GM23338 (cell line): Measurements from ENCODE around the gene SRR. TPM values are rescaled to one million over a fixed set of nuclear protein-coding genes. Genes with fewer than 3 reads are reported as not detected.

Source experiments
- ATAC-seq: fragments of 200-7000 bp; cut with Tn5 transposase; 3 replicates; pipeline ENCODE4 v1.9.1; 2020
- DNase-seq: peaks from one replicate; pipeline ENCODE4 v3.0.0-alpha.2; 2015; ENCODE audit warnings: low spot score
- H2AFZ ChIP-seq: fragments of 200-600 bp; sonication (generic); 2 replicates; pipeline ENCODE4 v1.8.0; 2016; ENCODE audit warnings: antibody characterized with exemption, mild to moderate bottlenecking, moderate library complexity
- H3F3A ChIP-seq: fragments of 200-600 bp; sonication (generic); replicated peaks from 2 replicates; pipeline ENCODE4 v1.8.0; 2017; ENCODE audit warnings: antibody characterized with exemption, mixed run types, low read depth
- H3K27ac ChIP-seq: fragments of 200-600 bp; sonication (generic); 2 replicates; pipeline ENCODE4 v1.6.1; 2016; ENCODE audit warnings: low read depth
- H3K27me3 ChIP-seq: fragments of 200-600 bp; sonication (generic); 2 replicates; pipeline ENCODE4 v1.8.0; 2016; ENCODE audit warnings: mild to moderate bottlenecking, mixed run types, moderate library complexity; ENCODE audit not compliant: insufficient read depth
- H3K36me3 ChIP-seq: fragments of 200-600 bp; sonication (generic); 2 replicates; pipeline ENCODE4 v1.8.0; 2016; ENCODE audit warnings: mild to moderate bottlenecking; ENCODE audit not compliant: insufficient read depth
- H3K4me1 ChIP-seq: fragments of 200-600 bp; sonication (generic); 2 replicates; pipeline ENCODE4 v1.8.0; 2016; ENCODE audit warnings: mild to moderate bottlenecking, moderate library complexity; ENCODE audit not compliant: insufficient read depth
- H3K4me2 ChIP-seq: fragments of 200-600 bp; sonication (generic); 2 replicates; pipeline ENCODE4 v1.7.1; 2017; ENCODE audit warnings: mixed run types
- H3K4me3 ChIP-seq: fragments of 200-600 bp; sonication (generic); 2 replicates; pipeline ENCODE4 v1.6.1; 2016; ENCODE audit warnings: mixed run types
- H3K79me2 ChIP-seq: fragments of 200-600 bp; sonication (generic); replicated peaks from 2 replicates; pipeline ENCODE4 v1.8.0; 2017; ENCODE audit warnings: mild to moderate bottlenecking; ENCODE audit not compliant: insufficient read depth
- H3K9me2 ChIP-seq: fragments of 200-600 bp; sonication (generic); 2 replicates; pipeline ENCODE4 v1.8.0; 2017; ENCODE audit not compliant: insufficient read depth
- H4K20me1 ChIP-seq: fragments of 200-600 bp; sonication (generic); replicated peaks from 2 replicates; pipeline ENCODE4 v1.8.0; 2017; ENCODE audit warnings: mild to moderate bottlenecking; ENCODE audit not compliant: insufficient read depth
- H3K27ac Mint-ChIP-seq: 2 replicates; pipeline ENCODE4 v1.8.0; 2020; ENCODE audit warnings: inconsistent platforms, mild to moderate bottlenecking, moderate library complexity, mixed read lengths
- H3K27me3 Mint-ChIP-seq: 3 replicates; pipeline ENCODE4 v1.8.0; 2022; ENCODE audit warnings: low read depth, mild to moderate bottlenecking, moderate library complexity, mixed read lengths, inconsistent platforms; ENCODE audit not compliant: insufficient read depth, poor library complexity
- H3K36me3 Mint-ChIP-seq: 3 replicates; pipeline ENCODE4 v1.8.0; 2021; ENCODE audit warnings: low read depth, mild to moderate bottlenecking, inconsistent platforms, moderate library complexity, mixed read lengths
- H3K4me1 Mint-ChIP-seq: 3 replicates; pipeline ENCODE4 v1.8.0; 2020; ENCODE audit warnings: mild to moderate bottlenecking, inconsistent platforms, mixed read lengths
- H3K4me3 Mint-ChIP-seq: 3 replicates; pipeline ENCODE4 v1.8.0; 2021; ENCODE audit warnings: moderate library complexity, mild to moderate bottlenecking, inconsistent platforms, mixed read lengths
- H3K9me3 Mint-ChIP-seq: 3 replicates; pipeline ENCODE4 v1.8.0; 2020; ENCODE audit warnings: moderate library complexity, mild to moderate bottlenecking, inconsistent platforms, mixed read lengths
- EZH2phosphoT487 ChIP-seq: fragments of 200-600 bp; sonication (generic); IDR thresholded peaks from one replicate; pipeline ENCODE4 v1.8.1; 2018; ENCODE audit warnings: antibody characterized with exemption; ENCODE audit not compliant: unreplicated experiment
- JUNB ChIP-seq: IDR thresholded peaks from one replicate; pipeline ENCODE4 v1.6.1; 2016; ENCODE audit warnings: antibody characterized with exemption; ENCODE audit not compliant: unreplicated experiment
- NANOG ChIP-seq: IDR thresholded peaks from 2 replicates; pipeline ENCODE4 v1.6.1; 2016; ENCODE audit warnings: antibody characterized with exemption, borderline replicate concordance
- POLR2AphosphoS5 ChIP-seq: IDR thresholded peaks from 2 replicates; pipeline ENCODE4 v1.6.1; 2016; ENCODE audit warnings: antibody characterized with exemption, low read depth
- ZNF114 ChIP-seq: fragments of 250-450 bp; sonication (Bioruptor Pico); IDR thresholded peaks from 2 replicates; pipeline ENCODE4 v1.5.0; 2020; ENCODE audit warnings: mild to moderate bottlenecking, moderate library complexity
- polyA plus RNA-seq: library from polyadenylated mRNA; unstranded; fragments of >200 nt; fragmentation: Nextera tagmentation; extraction: Ambion mirVana; gene quantifications from 2 replicates; pipeline ENCODE4 v1.2.1, GENCODE V29; 2016
- total RNA-seq: library from RNA; depleted of rRNA; stranded (reverse); fragments of >200 nt; shearing (Covaris generic); gene quantifications from 2 replicates; pipeline ENCODE4 v1.2.3, GENCODE V29; 2014
- TF ChIP-seq, protein P1 (sequence below): IDR thresholded peaks from one replicate; pipeline ENCODE4 v1.6.1; 2018; ENCODE audit warnings: antibody characterized with exemption; ENCODE audit not compliant: unreplicated experiment
- TF ChIP-seq, protein P2 (sequence below), 2 experiments: fragments of 200-600 bp in 1 of 2; sonication (generic) in 1 of 2; conservative IDR thresholded peaks; 2 replicates each; pipeline versions ENCODE4 v1.5.1 to v1.6.1; 2016 to 2017; ENCODE audit warnings: antibody characterized with exemption in 2 of 2, low read depth in 2 of 2, mild to moderate bottlenecking in 2 of 2, moderate library complexity in 1 of 2
- TF ChIP-seq, protein P3 (sequence below): IDR thresholded peaks from 2 replicates; pipeline ENCODE4 v1.6.1; 2016; ENCODE audit warnings: antibody characterized with exemption
- TF ChIP-seq, protein P4 (sequence below): fragments of 250-450 bp; sonication (Bioruptor Pico); IDR thresholded peaks from 2 replicates; pipeline ENCODE4 v1.5.0; 2020; ENCODE audit warnings: mild to moderate bottlenecking, moderate library complexity

The SRR gene
- total and polyA plus RNA-seq, 2 experiments from 2014 or later = 2.8 to 5.4 TPM

DNA sequence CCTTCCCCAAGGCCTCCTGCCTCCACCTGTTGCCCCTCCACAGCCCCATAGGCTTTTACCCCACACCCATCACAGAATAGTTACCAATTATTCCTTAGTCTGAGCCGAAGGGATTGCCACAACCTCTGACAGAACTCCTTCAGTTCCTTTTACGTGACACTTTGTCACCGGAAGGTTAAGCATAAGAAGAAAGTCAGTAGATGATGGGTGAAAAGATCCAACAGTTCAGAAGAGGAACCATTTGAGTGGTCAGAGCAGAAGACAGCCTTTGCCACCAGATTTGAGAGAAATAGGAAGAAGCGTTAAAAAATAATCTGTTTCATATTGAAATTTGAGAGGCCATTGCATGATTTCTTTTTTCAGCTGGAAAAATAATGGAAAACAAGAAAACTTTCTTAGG lies 1.2 kb downstream of the SRR start (continued):
- TF ChIP-seq, protein P1, sequence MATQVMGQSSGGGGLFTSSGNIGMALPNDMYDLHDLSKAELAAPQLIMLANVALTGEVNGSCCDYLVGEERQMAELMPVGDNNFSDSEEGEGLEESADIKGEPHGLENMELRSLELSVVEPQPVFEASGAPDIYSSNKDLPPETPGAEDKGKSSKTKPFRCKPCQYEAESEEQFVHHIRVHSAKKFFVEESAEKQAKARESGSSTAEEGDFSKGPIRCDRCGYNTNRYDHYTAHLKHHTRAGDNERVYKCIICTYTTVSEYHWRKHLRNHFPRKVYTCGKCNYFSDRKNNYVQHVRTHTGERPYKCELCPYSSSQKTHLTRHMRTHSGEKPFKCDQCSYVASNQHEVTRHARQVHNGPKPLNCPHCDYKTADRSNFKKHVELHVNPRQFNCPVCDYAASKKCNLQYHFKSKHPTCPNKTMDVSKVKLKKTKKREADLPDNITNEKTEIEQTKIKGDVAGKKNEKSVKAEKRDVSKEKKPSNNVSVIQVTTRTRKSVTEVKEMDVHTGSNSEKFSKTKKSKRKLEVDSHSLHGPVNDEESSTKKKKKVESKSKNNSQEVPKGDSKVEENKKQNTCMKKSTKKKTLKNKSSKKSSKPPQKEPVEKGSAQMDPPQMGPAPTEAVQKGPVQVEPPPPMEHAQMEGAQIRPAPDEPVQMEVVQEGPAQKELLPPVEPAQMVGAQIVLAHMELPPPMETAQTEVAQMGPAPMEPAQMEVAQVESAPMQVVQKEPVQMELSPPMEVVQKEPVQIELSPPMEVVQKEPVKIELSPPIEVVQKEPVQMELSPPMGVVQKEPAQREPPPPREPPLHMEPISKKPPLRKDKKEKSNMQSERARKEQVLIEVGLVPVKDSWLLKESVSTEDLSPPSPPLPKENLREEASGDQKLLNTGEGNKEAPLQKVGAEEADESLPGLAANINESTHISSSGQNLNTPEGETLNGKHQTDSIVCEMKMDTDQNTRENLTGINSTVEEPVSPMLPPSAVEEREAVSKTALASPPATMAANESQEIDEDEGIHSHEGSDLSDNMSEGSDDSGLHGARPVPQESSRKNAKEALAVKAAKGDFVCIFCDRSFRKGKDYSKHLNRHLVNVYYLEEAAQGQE = no peak
- TF ChIP-seq EZH2phosphoT487 (no peak), NANOG (no peak), ZNF114 (no peak), JUNB (no peak)

DNA sequence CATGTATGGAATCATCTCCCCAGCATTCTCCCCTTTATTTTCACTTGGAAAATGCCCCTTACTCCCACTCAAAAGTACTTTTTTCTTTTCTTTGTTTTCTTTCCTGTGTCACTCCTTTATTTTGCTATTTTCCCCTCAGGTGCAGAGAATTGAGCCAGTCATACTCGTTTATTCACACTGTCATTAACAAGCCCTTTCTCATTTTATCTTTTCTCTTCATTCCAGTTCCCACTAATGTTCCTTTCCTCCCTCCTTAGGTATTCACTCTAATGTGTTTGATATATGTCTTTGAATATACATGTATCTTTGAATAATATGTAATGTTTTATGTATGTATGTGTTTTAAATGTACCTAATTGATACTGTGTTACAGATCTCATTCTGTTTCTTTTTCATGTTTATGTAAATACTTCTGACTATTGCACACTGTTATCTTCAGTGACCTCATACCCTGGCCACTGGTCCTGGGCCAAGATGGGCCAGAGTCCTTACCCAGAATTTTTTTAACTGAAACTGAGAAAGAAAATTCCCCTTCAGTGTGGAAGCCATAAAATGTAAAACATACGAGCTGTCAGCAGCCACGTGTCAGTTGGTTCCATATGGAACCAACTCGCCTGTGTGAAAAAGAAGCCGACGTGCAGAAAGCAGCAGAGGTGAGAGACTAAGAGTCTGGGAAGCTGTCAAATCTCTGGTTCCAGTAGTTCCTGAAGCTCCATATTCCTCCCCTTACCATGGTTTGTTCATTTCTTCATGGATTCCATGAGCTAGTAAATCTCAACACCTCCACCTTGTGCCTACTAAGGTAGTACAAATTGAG lies 5.8 kb downstream of the SRR start:
- H3K4me3 Mint-ChIP-seq = no peak overlapping the region
- Histone ChIP-seq H3K4me2 (no peak overlapping the region), H3F3A (peaks cover 11% of the 10 kb centered on the region; the same call in 1 of the 2 replicates), H2AFZ (no peak overlapping the region), H3K4me1 (no peaks in the 10 kb centered on the region), H3K27ac (peak overlapping the region; percentile 47; the same call in 1 of the 2 replicates), H3K36me3 (no peaks in the 10 kb centered on the region), H3K27me3 (no peaks in the 10 kb centered on the region), H4K20me1 (no peaks in the 10 kb centered on the region; the same call in 1 of the 2 replicates), H3K79me2 (no peaks in the 10 kb centered on the region), H3K4me3 (no peak overlapping the region), H3K9me2 (no peaks in the 10 kb centered on the region)
- H3K36me3 Mint-ChIP-seq = peaks cover 6% of the 10 kb centered on the region; the same call in 1 of the 3 replicates
- H3K27ac Mint-ChIP-seq = no peak overlapping the region
- peaks cover 5% of the 10 kb centered on the region for H3K27me3 Mint-ChIP-seq
- DNase-seq = no peak
- no peaks in the 10 kb centered on the region for H3K9me3 Mint-ChIP-seq
- ATAC-seq = no peak
- H3K4me1 Mint-ChIP-seq = no peaks in the 10 kb centered on the region; the same call in 2 of the 3 replicates
- TF ChIP-seq EZH2phosphoT487 (no peak), JUNB (no peak), POLR2AphosphoS5 (no peak)
- TF ChIP-seq, protein P2, sequence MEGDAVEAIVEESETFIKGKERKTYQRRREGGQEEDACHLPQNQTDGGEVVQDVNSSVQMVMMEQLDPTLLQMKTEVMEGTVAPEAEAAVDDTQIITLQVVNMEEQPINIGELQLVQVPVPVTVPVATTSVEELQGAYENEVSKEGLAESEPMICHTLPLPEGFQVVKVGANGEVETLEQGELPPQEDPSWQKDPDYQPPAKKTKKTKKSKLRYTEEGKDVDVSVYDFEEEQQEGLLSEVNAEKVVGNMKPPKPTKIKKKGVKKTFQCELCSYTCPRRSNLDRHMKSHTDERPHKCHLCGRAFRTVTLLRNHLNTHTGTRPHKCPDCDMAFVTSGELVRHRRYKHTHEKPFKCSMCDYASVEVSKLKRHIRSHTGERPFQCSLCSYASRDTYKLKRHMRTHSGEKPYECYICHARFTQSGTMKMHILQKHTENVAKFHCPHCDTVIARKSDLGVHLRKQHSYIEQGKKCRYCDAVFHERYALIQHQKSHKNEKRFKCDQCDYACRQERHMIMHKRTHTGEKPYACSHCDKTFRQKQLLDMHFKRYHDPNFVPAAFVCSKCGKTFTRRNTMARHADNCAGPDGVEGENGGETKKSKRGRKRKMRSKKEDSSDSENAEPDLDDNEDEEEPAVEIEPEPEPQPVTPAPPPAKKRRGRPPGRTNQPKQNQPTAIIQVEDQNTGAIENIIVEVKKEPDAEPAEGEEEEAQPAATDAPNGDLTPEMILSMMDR (conservative IDR thresholded peaks at IDR 0.05; ENCODE audit: low read depth in 2 of 2) = no peak
- TF ChIP-seq, protein P3, sequence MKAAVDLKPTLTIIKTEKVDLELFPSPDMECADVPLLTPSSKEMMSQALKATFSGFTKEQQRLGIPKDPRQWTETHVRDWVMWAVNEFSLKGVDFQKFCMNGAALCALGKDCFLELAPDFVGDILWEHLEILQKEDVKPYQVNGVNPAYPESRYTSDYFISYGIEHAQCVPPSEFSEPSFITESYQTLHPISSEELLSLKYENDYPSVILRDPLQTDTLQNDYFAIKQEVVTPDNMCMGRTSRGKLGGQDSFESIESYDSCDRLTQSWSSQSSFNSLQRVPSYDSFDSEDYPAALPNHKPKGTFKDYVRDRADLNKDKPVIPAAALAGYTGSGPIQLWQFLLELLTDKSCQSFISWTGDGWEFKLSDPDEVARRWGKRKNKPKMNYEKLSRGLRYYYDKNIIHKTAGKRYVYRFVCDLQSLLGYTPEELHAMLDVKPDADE = no peak
- TF ChIP-seq, protein P4, sequence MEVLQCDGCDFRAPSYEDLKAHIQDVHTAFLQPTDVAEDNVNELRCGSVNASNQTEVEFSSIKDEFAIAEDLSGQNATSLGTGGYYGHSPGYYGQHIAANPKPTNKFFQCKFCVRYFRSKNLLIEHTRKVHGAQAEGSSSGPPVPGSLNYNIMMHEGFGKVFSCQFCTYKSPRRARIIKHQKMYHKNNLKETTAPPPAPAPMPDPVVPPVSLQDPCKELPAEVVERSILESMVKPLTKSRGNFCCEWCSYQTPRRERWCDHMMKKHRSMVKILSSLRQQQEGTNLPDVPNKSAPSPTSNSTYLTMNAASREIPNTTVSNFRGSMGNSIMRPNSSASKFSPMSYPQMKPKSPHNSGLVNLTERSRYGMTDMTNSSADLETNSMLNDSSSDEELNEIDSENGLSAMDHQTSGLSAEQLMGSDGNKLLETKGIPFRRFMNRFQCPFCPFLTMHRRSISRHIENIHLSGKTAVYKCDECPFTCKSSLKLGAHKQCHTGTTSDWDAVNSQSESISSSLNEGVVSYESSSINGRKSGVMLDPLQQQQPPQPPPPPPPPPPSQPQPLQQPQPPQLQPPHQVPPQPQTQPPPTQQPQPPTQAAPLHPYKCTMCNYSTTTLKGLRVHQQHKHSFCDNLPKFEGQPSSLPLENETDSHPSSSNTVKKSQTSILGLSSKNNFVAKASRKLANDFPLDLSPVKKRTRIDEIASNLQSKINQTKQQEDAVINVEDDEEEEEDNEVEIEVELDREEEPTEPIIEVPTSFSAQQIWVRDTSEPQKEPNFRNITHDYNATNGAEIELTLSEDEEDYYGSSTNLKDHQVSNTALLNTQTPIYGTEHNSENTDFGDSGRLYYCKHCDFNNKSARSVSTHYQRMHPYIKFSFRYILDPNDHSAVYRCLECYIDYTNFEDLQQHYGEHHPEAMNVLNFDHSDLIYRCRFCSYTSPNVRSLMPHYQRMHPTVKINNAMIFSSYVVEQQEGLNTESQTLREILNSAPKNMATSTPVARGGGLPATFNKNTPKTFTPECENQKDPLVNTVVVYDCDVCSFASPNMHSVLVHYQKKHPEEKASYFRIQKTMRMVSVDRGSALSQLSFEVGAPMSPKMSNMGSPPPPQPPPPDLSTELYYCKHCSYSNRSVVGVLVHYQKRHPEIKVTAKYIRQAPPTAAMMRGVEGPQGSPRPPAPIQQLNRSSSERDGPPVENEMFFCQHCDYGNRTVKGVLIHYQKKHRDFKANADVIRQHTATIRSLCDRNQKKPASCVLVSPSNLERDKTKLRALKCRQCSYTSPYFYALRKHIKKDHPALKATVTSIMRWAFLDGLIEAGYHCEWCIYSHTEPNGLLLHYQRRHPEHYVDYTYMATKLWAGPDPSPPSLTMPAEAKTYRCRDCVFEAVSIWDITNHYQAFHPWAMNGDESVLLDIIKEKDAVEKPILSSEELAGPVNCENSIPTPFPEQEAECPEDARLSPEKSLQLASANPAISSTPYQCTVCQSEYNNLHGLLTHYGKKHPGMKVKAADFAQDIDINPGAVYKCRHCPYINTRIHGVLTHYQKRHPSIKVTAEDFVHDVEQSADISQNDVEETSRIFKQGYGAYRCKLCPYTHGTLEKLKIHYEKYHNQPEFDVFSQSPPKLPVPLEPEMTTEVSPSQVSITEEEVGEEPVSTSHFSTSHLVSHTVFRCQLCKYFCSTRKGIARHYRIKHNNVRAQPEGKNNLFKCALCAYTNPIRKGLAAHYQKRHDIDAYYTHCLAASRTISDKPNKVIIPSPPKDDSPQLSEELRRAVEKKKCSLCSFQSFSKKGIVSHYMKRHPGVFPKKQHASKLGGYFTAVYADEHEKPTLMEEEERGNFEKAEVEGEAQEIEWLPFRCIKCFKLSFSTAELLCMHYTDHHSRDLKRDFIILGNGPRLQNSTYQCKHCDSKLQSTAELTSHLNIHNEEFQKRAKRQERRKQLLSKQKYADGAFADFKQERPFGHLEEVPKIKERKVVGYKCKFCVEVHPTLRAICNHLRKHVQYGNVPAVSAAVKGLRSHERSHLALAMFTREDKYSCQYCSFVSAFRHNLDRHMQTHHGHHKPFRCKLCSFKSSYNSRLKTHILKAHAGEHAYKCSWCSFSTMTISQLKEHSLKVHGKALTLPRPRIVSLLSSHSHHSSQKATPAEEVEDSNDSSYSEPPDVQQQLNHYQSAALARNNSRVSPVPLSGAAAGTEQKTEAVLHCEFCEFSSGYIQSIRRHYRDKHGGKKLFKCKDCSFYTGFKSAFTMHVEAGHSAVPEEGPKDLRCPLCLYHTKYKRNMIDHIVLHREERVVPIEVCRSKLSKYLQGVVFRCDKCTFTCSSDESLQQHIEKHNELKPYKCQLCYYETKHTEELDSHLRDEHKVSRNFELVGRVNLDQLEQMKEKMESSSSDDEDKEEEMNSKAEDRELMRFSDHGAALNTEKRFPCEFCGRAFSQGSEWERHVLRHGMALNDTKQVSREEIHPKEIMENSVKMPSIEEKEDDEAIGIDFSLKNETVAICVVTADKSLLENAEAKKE = no peak
